Mesothelial cell of epicardium (in vitro differentiated cells): Measurements from ENCODE around the gene MACROH2A1. TPM values are rescaled to one million over a fixed set of nuclear protein-coding genes. Genes with fewer than 3 reads are reported as not detected.

Experiments used
- DNase-seq, 2 experiments: peaks; one replicate each; pipeline ENCODE4 v3.0.0; 2021; ENCODE audit warnings: low spot score in 2 of 2; ENCODE audit not compliant: unreplicated experiment in 2 of 2
- H3K27ac Mint-ChIP-seq: 2 replicates; pipeline ENCODE4 v1.8.0; 2021; ENCODE audit warnings: mixed read lengths
- H3K27me3 Mint-ChIP-seq: 2 replicates; pipeline ENCODE4 v1.8.0; 2021; ENCODE audit warnings: low read depth, mixed read lengths
- H3K36me3 Mint-ChIP-seq: 2 replicates; pipeline ENCODE4 v1.8.0; 2021; ENCODE audit warnings: mixed read lengths
- H3K4me1 Mint-ChIP-seq: 2 replicates; pipeline ENCODE4 v1.8.0; 2021; ENCODE audit warnings: mixed read lengths
- H3K4me3 Mint-ChIP-seq: 2 replicates; pipeline ENCODE4 v1.8.0; 2021; ENCODE audit warnings: mild to moderate bottlenecking, moderate library complexity, mixed read lengths
- H3K9me3 Mint-ChIP-seq: 2 replicates; pipeline ENCODE4 v1.8.0; 2021; ENCODE audit warnings: mixed read lengths
- total RNA-seq: library from RNA; stranded (reverse); gene quantifications from 3 replicates; pipeline ENCODE4 v1.2.1, GENCODE V29; 2021
- TF ChIP-seq, protein P1 (sequence below): fragments of 200-600 bp; sonication (generic); IDR thresholded peaks from one replicate; pipeline ENCODE4 v1.5.0; 2021; ENCODE audit warnings: antibody characterized with exemption; ENCODE audit not compliant: unreplicated experiment

MACROH2A1 gene
- total RNA-seq, 1 donor from 2014 or later: 276 TPM

DNA sequence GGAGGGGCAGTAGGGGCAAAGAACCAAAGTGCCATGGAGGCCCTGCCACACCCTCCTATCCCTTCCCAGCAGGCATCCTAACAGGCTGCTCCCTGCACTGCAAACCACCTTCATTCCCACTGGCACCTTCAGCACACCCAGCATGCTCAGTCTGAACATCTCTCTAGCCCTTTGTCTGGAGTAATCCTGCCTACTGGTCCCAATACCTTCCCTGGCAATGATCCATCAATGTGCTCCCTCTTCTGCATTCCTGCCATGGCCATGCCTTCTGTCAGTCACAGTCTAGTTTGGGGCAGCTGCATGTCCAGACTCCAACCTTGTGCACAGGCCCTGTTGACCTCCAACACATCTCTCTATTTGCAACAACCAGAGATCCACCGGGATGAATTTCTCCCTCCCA lies 4.9 kb downstream of the MACROH2A1 start:
- Mint-ChIP-seq H3K4me1 (peaks cover 47% of the 10 kb centered on the region), H3K9me3 (no peaks in the 10 kb centered on the region), H3K27ac (no peak overlapping the region), H3K36me3 (peaks cover 8% of the 10 kb centered on the region), H3K27me3 (no peaks in the 10 kb centered on the region), H3K4me3 (no peak overlapping the region)
- TF ChIP-seq, protein P1, sequence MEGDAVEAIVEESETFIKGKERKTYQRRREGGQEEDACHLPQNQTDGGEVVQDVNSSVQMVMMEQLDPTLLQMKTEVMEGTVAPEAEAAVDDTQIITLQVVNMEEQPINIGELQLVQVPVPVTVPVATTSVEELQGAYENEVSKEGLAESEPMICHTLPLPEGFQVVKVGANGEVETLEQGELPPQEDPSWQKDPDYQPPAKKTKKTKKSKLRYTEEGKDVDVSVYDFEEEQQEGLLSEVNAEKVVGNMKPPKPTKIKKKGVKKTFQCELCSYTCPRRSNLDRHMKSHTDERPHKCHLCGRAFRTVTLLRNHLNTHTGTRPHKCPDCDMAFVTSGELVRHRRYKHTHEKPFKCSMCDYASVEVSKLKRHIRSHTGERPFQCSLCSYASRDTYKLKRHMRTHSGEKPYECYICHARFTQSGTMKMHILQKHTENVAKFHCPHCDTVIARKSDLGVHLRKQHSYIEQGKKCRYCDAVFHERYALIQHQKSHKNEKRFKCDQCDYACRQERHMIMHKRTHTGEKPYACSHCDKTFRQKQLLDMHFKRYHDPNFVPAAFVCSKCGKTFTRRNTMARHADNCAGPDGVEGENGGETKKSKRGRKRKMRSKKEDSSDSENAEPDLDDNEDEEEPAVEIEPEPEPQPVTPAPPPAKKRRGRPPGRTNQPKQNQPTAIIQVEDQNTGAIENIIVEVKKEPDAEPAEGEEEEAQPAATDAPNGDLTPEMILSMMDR: no peak
- DNase-seq: no peak

DNA sequence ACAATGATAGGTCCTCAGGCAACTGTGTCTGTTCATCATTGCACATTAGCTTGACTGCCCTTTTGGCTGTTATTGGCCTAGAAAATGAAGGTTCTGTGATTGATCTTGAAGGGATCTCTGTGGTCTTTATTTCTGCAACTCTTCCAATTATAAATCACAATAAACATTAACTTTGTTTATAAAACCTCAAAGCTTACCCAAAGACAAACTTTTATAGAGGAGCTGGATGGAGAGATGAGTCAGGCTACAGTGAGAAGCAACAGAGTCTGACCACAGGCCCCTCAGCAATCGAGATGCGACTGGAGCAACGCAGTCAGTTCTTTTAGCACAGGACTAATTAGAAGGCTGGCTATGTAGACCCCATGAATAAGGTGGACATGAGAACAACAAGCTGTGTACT lies 5.3 kb downstream of the MACROH2A1 start:
- TF ChIP-seq, protein P1: no peak
- no peaks in the 10 kb centered on the region for H3K27me3 Mint-ChIP-seq
- H3K36me3 Mint-ChIP-seq: peaks cover 8% of the 10 kb centered on the region
- no peak for DNase-seq
- no peak overlapping the region for H3K4me3 Mint-ChIP-seq
- H3K9me3 Mint-ChIP-seq: no peaks in the 10 kb centered on the region
- no peak overlapping the region for H3K27ac Mint-ChIP-seq
- H3K4me1 Mint-ChIP-seq: peaks cover 47% of the 10 kb centered on the region

DNA sequence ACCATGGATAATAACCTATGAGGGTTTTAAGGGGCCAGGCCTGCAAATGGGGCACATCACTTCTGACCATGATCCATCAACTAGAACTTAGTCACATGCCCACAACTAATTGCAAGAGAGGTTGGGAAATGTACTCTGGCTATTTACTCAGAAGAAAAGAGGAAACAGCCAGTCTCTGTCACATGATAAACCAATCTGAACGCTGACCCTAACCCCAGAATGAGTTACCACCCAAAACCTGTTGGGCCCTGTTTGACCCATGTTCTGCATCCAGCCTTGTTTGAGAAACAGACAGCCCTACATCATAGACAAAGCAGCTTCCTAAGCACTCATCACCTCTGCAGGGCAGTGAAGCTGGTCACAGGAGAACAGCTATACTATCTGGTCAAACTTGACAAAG lies 5.8 kb downstream of the MACROH2A1 start:
- DNase-seq: no peak
- peaks cover 11% of the 10 kb centered on the region for H3K36me3 Mint-ChIP-seq
- no peaks in the 10 kb centered on the region for H3K27me3 Mint-ChIP-seq
- H3K9me3 Mint-ChIP-seq: no peaks in the 10 kb centered on the region
- no peak overlapping the region for H3K27ac Mint-ChIP-seq
- peaks cover 47% of the 10 kb centered on the region for H3K4me1 Mint-ChIP-seq
- H3K4me3 Mint-ChIP-seq: no peak overlapping the region
- TF ChIP-seq, protein P1: no peak

DNA sequence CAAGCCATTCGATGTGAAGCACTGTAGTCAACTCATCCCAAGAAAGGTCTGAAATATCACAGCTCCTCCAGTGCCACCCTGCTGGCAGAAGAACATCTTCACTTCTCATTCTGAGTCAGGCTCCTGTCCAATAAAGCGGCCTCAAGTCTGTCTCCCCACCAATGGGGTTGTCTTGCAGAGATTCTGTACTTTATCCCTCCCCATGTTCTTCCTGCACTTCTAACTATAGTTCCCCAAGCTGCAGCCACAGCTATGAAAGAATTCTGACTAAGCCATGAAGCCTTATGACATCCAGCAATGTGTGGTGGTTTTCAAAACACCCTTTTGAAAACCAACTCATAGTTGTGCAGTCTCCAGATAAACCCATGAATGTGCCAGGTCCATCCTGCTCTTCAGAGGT lies 6.8 kb downstream of the MACROH2A1 start:
- Mint-ChIP-seq H3K36me3 (peaks cover 19% of the 10 kb centered on the region), H3K27ac (peak overlapping the region; percentile 20), H3K9me3 (no peaks in the 10 kb centered on the region), H3K4me3 (no peak overlapping the region), H3K27me3 (no peaks in the 10 kb centered on the region), H3K4me1 (peaks cover 40% of the 10 kb centered on the region)
- no peak for DNase-seq
- TF ChIP-seq, protein P1: no peak

DNA sequence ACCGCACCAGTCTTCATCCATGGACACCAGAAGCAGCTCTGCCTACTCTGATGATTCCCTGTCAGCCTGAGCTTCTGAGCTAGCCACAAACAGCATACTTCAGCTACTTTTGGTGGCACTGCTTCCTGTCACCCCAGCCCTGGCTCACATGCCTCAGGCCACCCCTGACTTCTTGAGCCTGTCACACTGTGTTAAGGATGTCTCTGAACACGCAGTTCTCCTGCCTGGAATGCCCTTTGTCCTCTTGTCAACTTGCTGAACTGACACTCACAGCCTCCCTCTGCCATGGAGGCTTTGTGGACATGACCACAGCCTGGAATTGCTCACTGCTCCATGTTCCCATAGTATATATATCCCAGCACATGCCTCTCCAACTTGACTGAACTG lies 7.2 kb downstream of the MACROH2A1 start:
- DNase-seq: no peak
- H3K27me3 Mint-ChIP-seq: no peaks in the 10 kb centered on the region
- H3K4me3 Mint-ChIP-seq: no peak overlapping the region
- peaks cover 41% of the 10 kb centered on the region for H3K4me1 Mint-ChIP-seq
- H3K27ac Mint-ChIP-seq: peak overlapping the region; percentile 72
- no peaks in the 10 kb centered on the region for H3K9me3 Mint-ChIP-seq
- TF ChIP-seq, protein P1: no peak
- peaks cover 22% of the 10 kb centered on the region for H3K36me3 Mint-ChIP-seq
